Activated CD8-positive, alpha-beta T cell treated with anti-CD3 and anti-CD28 coated beads for 36 hours (primary cell): ENCODE measurements around the gene SHISA6. TPM values are rescaled to one million over a fixed set of nuclear protein-coding genes. Genes with fewer than 3 reads are reported as not detected.

Experiments used
- ATAC-seq: fragments of 200-7000 bp; cut with Tn5 transposase; one replicate; pipeline ENCODE4 v1.10.0; 2021; ENCODE audit warnings: mild to moderate bottlenecking, moderate library complexity
- CTCF ChIA-PET: fragments of 350-600 bp; sonication (Branson Sonifier 250); formaldehyde crosslinking; loops from one replicate; lab custom pipeline; 2021; ENCODE audit warnings: antibody characterized with exemption; lab: Charles Lee
- POLR2A ChIA-PET: fragments of 350-600 bp; sonication (Branson Sonifier 250); formaldehyde crosslinking; loops from one replicate; lab custom pipeline; 2021; ENCODE audit warnings: antibody characterized with exemption; lab: Charles Lee
- DNase-seq: peaks from one replicate; pipeline ENCODE4 v3.0.0-alpha.2; 2020
- H3K27ac Mint-ChIP-seq: one replicate; pipeline ENCODE4 v1.8.0; 2021; ENCODE audit warnings: mild to moderate bottlenecking, mixed read lengths
- H3K27me3 Mint-ChIP-seq: one replicate; pipeline ENCODE4 v1.8.0; 2021; ENCODE audit warnings: mixed read lengths
- H3K36me3 Mint-ChIP-seq: one replicate; pipeline ENCODE4 v1.8.0; 2021; ENCODE audit warnings: low read depth, mixed read lengths
- H3K4me1 Mint-ChIP-seq: one replicate; pipeline ENCODE4 v1.8.0; 2021; ENCODE audit warnings: low read depth, mixed read lengths
- H3K4me3 Mint-ChIP-seq: one replicate; pipeline ENCODE4 v1.8.0; 2021; ENCODE audit warnings: mild to moderate bottlenecking, moderate library complexity, mixed read lengths
- H3K9me3 Mint-ChIP-seq: one replicate; pipeline ENCODE4 v1.8.0; 2021; ENCODE audit warnings: mixed read lengths
- CTCF ChIP-seq: fragments of 200-600 bp; IDR thresholded peaks from one replicate; pipeline ENCODE4 v1.8.0; 2022; ENCODE audit warnings: antibody characterized with exemption, mild to moderate bottlenecking
- intact Hi-C: fragments of 100-400 bp; cut with micrococcal nuclease; formaldehyde crosslinking; loops from one replicate; pipeline ENCODE4 v1.10.0; 2022
- total RNA-seq, 2 experiments: library from RNA; stranded (reverse); gene quantifications; one replicate each; pipeline ENCODE4 v1.2.3, GENCODE V29; 2021

SHISA6 gene
- total RNA-seq, 2 experiments from 2014 or later = not detected

GRCh38 chr17:11608396-11608795, 367.4 kb downstream of the SHISA6 start:
- ATAC-seq (no peak), DNase-seq (no peak)
- intact Hi-C loops = no loop called here
- H3K36me3 Mint-ChIP-seq = no peaks in the 10 kb centered on the region
- ChIA-PET CTCF (no interaction called here), POLR2A (no interaction called here)
- peaks cover 3% of the 10 kb centered on the region for H3K27me3 Mint-ChIP-seq
- no peak overlapping the region for H3K27ac Mint-ChIP-seq
- H3K4me1 Mint-ChIP-seq = no peaks in the 10 kb centered on the region
- no peaks in the 10 kb centered on the region for H3K9me3 Mint-ChIP-seq
- TF ChIP-seq CTCF = no peak
- H3K4me3 Mint-ChIP-seq = no peak overlapping the region

GRCh38 chr17:11610999-11611566, 370.1 kb downstream of the SHISA6 start:
- Mint-ChIP-seq H3K4me3 (no peak overlapping the region), H3K9me3 (no peaks in the 10 kb centered on the region), H3K27ac (no peak overlapping the region), H3K36me3 (no peaks in the 10 kb centered on the region), H3K4me1 (no peaks in the 10 kb centered on the region), H3K27me3 (peaks cover 3% of the 10 kb centered on the region)
- ATAC-seq (no peak), DNase-seq (no peak)
- intact Hi-C loops = no loop called here
- POLR2A ChIA-PET = no interaction called here
- no peak for TF ChIP-seq CTCF
- CTCF ChIA-PET = no interaction called here

GRCh38 chr17:11612956-11613355, 371.9 kb downstream of the SHISA6 start:
- H3K4me1 Mint-ChIP-seq = no peaks in the 10 kb centered on the region
- TF ChIP-seq CTCF = no peak
- ATAC-seq (no peak), DNase-seq (no peak)
- ChIA-PET CTCF (interaction anchor here (0.6 kb wide), 1 partner anchor 31 kb away, joined by 3 read pairs; no protein-coding TSS in a partner anchor), POLR2A (no interaction called here)
- intact Hi-C loops = no loop called here
- H3K27me3 Mint-ChIP-seq = peaks cover 3% of the 10 kb centered on the region
- H3K4me3 Mint-ChIP-seq = no peak overlapping the region
- no peaks in the 10 kb centered on the region for H3K9me3 Mint-ChIP-seq
- H3K36me3 Mint-ChIP-seq = no peaks in the 10 kb centered on the region
- no peak overlapping the region for H3K27ac Mint-ChIP-seq
